RWPE1 (cell line): ENCODE measurements around the gene APLN.

Source experiments
- CTCF ChIA-PET: fragments of 350-600 bp; sonication (Branson Sonifier 250); formaldehyde crosslinking; extraction: SDS; loops from one replicate; lab custom pipeline; 2021; lab: Yijun Ruan, JAX
- POLR2A ChIA-PET: fragments of 400-600 bp; formaldehyde crosslinking; extraction: SDS; loops from one replicate; lab custom pipeline; 2020; ENCODE audit warnings: antibody characterized with exemption; ENCODE audit not compliant: low non-redundant PET; lab: Yijun Ruan, JAX
- DNase-seq: peaks from one replicate; pipeline ENCODE4 v3.0.0; 2012; ENCODE audit warnings: low spot score
- H3K27ac ChIP-seq: fragments of 450-650 bp; 2 replicates; pipeline ENCODE4 v1.5.1; 2017
- CTCF ChIP-seq: fragments of 450-650 bp; conservative IDR thresholded peaks from 2 replicates; pipeline ENCODE4 v1.5.1; 2017; ENCODE audit warnings: low read depth, mild to moderate bottlenecking

Gene APLN

GRCh38 chrX:129658429-129658828, 3.7 kb upstream of the APLN start:
- no peak for DNase-seq
- CTCF ChIA-PET: no interaction called here
- no peak overlapping the region for H3K27ac ChIP-seq
- TF ChIP-seq CTCF: no peak
- POLR2A ChIA-PET: interaction anchor here (0.5 kb wide), 1 partner anchor 234 kb away, joined by 3 read pairs; no protein-coding TSS in a partner anchor

- TF ChIP-seq CTCF: no peak
- ChIA-PET POLR2A (no interaction called here), CTCF (interaction anchor here (0.5 to 0.8 kb wide), 5 partner anchors 50 to 135 kb away, joined by 3 to 6 read pairs (median 4); no protein-coding TSS in a partner anchor)
- no peak overlapping the region for H3K27ac ChIP-seq
- DNase-seq: no peak
These were observed 942 bp upstream of the APLN start for GRCh38 chrX:129655547-129656249.

GRCh38 chrX:129653971-129654651, 645 bp downstream of the APLN start:
- TF ChIP-seq CTCF: no peak
- POLR2A ChIA-PET: no interaction called here
- DNase-seq: no peak
- peak overlapping the region; percentile 52 for H3K27ac ChIP-seq
- CTCF ChIA-PET: interaction anchor here (0.5 to 1.1 kb wide), 4 partner anchors 24 to 232 kb away, joined by 3 to 9 read pairs (median 5); no protein-coding TSS in a partner anchor

- no peak for TF ChIP-seq CTCF
- H3K27ac ChIP-seq: peak overlapping the region; percentile 18; the same call in 1 of the 2 replicates
- ChIA-PET CTCF (no interaction called here), POLR2A (interaction anchor here (0.5 kb wide), 1 partner anchor 180 kb away, joined by 7 read pairs; no protein-coding TSS in a partner anchor)
- DNase-seq: no peak
These were observed 1.4 kb downstream of the APLN start for GRCh38 chrX:129653181-129653970.

GRCh38 chrX:129652565-129653169, 2.1 kb downstream of the APLN start:
- CTCF ChIA-PET: no interaction called here
- TF ChIP-seq CTCF: no peak
- no peak for DNase-seq
- POLR2A ChIA-PET: interaction anchor here (0.5 kb wide), 1 partner anchor 180 kb away, joined by 7 read pairs; no protein-coding TSS in a partner anchor
- peak overlapping the region; percentile 18; the same call in 1 of the 2 replicates for H3K27ac ChIP-seq
